ENCODE results near the gene RAI2.

RAI2 gene

DNA sequence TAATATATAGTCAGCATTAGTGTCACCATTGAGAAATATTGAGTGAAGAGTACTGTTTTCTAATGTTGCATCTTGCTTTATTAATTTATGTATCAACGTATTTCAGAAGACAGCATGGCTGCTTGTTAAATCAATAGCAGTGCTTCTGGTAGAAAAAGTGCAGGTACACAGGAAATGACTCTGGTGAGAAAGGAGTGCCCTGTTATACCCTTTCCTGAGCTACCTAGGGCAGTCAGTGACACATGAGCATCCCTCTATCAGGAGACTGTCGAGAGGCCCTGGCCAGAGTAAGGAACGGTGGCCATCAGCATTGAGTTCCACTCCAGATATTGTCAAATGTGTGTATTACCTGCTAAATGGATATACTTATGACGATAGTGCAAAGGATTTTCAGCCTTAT, 81.7 kb downstream of the RAI2 start:
- DNase-seq (ENCODE audit: low read depth), result no peak

DNA sequence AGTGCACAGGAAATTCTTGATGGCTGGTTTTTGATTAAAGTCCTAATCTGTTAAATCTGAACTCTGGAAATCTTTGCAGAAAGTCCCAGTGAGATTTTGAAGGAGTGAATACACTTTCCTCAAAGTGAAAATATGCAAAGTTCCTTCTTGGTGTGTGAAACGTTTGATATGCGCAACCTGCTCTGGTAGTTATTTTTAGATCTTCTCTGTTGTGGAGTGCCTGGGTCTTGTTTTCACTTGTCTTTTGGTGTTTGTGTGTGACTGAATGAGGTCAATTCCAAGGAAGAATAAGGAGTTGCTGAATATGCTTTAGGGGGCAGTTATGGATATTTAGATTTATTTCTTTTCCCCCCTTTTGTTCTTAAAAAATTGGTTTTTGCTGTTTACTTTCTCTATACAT, 82.1 kb downstream of the RAI2 start:
- no peak for DNase-seq (ENCODE audit: low read depth)

DNA sequence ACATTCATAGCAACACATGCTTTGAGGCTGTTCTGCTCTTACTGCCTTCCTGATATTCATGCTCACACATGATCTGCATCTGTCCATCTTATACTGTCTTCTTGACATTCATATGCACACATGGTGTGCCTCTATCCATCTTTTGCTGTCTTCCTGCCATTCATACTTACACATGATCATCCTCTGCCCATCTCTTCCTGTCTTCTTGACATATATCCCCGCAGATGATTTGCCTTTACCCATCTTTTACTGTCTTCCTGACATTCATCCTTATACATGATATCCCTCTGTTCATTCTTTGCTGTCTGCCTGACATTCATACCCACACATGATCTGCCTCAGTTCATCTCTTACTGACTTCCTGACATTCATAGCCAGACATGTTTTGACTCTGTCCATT, 87.0 kb downstream of the RAI2 start:
- no peak for DNase-seq (ENCODE audit: low read depth)

DNA sequence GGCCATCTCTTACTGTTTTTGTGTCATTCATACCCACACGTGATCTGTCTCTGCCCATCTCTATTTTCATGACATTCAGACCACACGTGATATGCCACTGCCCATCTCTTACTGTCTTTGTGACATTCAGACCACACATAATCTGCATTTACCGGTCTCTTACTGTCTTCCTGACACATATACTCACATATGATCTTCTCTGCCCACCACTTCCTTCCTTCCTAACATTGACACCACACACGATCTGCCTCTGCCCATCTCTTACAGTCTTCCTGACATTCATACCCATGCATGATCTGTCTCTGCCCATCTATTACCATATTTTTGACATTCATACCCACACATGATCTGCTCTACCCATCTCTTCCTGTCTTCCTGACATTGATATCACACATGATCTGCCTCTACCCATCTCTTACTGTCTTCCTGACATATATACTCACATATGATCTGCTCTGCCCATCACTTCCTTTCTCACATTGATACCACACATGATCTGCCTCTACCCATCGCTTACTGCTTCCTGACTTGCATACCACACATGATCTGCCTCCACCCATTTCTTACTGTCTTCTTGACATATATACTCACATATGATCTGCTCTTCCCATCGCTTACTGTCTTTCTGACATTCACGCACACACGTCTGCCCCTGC, 87.7 kb downstream of the RAI2 start:
- no peak for DNase-seq (ENCODE audit: low read depth)

DNA sequence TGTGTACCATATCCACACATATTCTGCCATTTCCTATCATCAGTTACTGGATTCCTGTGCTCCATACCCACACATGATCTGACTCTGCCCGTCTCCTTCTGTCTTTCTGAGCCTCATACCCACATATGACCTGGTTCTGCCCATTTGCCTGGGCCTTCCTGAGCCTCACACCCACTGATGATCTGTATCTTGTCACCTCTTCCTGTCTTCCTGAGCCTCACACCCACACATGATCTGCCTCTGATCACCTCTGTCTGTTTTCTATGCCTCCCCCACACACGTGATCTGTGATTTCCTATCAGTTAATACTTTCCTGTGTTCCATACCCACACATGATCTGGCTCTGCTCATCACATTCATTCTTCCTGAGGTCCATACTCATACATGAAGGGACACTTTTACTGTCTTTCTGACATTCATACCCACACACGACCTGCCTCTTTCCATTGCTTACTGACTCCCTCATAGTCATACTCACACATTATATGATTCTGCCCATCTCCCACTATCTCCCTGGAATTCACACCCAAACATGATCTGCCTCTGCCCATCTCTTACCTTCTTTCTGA, 91.3 kb downstream of the RAI2 start:
- no peak for DNase-seq (ENCODE audit: low read depth)

DNA sequence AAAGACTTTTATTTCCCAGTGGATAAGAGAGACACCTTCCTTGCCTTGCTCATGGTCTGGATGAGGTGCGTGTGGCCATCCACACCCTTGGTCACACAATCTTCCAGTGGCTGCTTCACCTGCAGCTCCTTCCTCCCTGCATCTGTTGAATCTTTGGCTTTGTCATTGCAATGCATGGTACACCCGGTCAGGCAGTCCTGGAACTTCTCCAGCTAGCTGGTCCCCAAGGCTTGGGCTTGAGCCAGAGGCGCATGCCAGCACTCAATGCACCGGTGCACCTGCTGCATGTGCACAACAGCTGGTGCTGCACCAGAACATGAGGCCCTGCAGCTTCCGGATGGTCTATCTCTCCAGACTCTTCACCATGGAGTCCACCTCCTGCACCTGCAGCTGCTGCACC, 92.1 kb downstream of the RAI2 start:
- no peak for DNase-seq (ENCODE audit: low read depth)

DNA sequence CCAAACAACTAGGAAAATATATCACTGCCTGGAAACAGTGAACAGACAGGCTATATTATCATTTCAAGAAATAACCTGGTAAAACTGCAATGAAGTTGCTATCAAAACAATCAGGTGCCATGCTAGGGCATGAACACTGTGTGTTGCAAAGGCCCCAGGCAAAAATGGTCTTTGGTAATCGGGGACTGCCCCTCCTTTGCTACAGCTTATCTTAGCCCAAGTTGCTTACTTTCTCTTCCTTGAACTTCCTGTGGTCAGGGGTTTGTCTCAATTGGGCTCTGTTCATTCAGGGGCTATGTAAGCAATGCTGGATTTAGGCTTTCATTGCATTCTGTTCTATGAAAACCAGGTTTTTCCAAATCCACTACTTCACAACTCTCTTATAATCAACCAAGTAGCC, 93.4 kb downstream of the RAI2 start:
- no peak for DNase-seq (ENCODE audit: low read depth)

DNA sequence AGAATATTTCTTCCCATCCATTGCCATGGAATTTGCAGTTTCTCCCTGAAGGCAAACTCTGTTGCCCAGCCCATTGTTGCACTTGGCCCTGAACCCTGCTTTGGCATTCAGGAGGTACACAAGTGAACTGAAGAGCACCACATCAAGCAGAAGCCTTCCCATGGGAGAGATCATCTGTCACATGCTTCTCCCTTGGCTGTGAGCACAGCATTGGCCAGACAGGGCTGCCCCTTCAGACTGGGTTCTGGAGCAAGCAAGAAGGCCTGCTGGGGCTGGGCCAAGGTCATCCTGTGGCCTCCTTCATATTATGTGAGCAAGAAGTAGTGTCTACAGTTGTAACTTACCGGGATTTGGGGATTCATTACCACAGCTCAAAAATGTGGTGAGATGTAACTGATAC, 101.1 kb downstream of the RAI2 start:
- no peak for DNase-seq (ENCODE audit: low read depth)

DNA sequence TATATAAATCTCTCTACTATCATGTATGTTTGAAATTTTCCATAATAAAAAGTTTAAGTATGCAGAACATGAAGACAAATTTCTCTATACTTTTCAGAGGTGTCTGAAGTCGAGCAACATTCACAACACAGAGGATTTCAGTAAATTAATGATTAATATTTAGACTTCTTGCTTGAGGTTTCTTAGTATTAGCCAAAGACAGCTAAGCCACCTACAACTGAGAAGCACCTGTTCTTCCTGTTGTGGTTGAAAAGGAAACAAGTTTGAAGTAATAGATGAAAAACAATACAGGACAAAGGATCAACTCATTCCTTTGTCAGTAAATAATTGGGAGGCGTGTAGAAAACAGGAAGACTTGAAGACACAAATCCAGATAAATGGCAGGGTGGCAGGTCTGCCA, 102.7 kb downstream of the RAI2 start:
- no peak for DNase-seq (ENCODE audit: low read depth)

DNA sequence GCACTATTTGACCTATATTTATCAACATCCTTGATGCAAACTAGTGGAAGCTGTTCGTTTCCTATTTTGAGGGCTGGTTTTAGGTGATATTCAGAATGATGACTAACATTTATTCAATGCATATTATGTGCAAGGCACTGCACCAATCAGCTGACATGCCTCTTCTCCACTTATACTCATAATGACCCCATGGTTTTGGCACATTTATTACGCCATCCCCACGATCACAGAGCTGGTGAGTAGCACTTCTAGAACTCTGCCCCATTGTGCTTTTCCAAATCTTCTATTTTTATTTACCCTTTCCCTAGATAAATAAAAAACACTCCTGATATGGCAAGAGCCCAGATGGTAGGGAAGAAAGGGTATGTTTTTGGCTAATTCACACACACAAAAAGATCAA, 110.7 kb downstream of the RAI2 start:
- DNase-seq (ENCODE audit: low read depth), result no peak
